GM23338 (cell line): ENCODE data around the gene OR13H1. TPM values are rescaled to one million over a fixed set of nuclear protein-coding genes. Genes with fewer than 3 reads are reported as not detected.

ENCODE experiments used
- ATAC-seq: fragments of 200-7000 bp; cut with Tn5 transposase; 3 replicates; pipeline ENCODE4 v1.9.1; 2020
- DNase-seq: peaks from one replicate; pipeline ENCODE4 v3.0.0-alpha.2; 2015; ENCODE audit warnings: low spot score
- H2AFZ ChIP-seq: fragments of 200-600 bp; sonication (generic); 2 replicates; pipeline ENCODE4 v1.8.0; 2016; ENCODE audit warnings: antibody characterized with exemption, mild to moderate bottlenecking, moderate library complexity
- H3F3A ChIP-seq: fragments of 200-600 bp; sonication (generic); replicated peaks from 2 replicates; pipeline ENCODE4 v1.8.0; 2017; ENCODE audit warnings: antibody characterized with exemption, mixed run types, low read depth
- H3K27ac ChIP-seq: fragments of 200-600 bp; sonication (generic); 2 replicates; pipeline ENCODE4 v1.6.1; 2016; ENCODE audit warnings: low read depth
- H3K27me3 ChIP-seq: fragments of 200-600 bp; sonication (generic); 2 replicates; pipeline ENCODE4 v1.8.0; 2016; ENCODE audit warnings: mild to moderate bottlenecking, mixed run types, moderate library complexity; ENCODE audit not compliant: insufficient read depth
- H3K36me3 ChIP-seq: fragments of 200-600 bp; sonication (generic); 2 replicates; pipeline ENCODE4 v1.8.0; 2016; ENCODE audit warnings: mild to moderate bottlenecking; ENCODE audit not compliant: insufficient read depth
- H3K4me1 ChIP-seq: fragments of 200-600 bp; sonication (generic); 2 replicates; pipeline ENCODE4 v1.8.0; 2016; ENCODE audit warnings: mild to moderate bottlenecking, moderate library complexity; ENCODE audit not compliant: insufficient read depth
- H3K4me2 ChIP-seq: fragments of 200-600 bp; sonication (generic); 2 replicates; pipeline ENCODE4 v1.7.1; 2017; ENCODE audit warnings: mixed run types
- H3K4me3 ChIP-seq: fragments of 200-600 bp; sonication (generic); 2 replicates; pipeline ENCODE4 v1.6.1; 2016; ENCODE audit warnings: mixed run types
- H3K79me2 ChIP-seq: fragments of 200-600 bp; sonication (generic); replicated peaks from 2 replicates; pipeline ENCODE4 v1.8.0; 2017; ENCODE audit warnings: mild to moderate bottlenecking; ENCODE audit not compliant: insufficient read depth
- H3K9me2 ChIP-seq: fragments of 200-600 bp; sonication (generic); 2 replicates; pipeline ENCODE4 v1.8.0; 2017; ENCODE audit not compliant: insufficient read depth
- H4K20me1 ChIP-seq: fragments of 200-600 bp; sonication (generic); replicated peaks from 2 replicates; pipeline ENCODE4 v1.8.0; 2017; ENCODE audit warnings: mild to moderate bottlenecking; ENCODE audit not compliant: insufficient read depth
- H3K27ac Mint-ChIP-seq: 2 replicates; pipeline ENCODE4 v1.8.0; 2020; ENCODE audit warnings: inconsistent platforms, mild to moderate bottlenecking, moderate library complexity, mixed read lengths
- H3K27me3 Mint-ChIP-seq: 3 replicates; pipeline ENCODE4 v1.8.0; 2022; ENCODE audit warnings: low read depth, mild to moderate bottlenecking, moderate library complexity, mixed read lengths, inconsistent platforms; ENCODE audit not compliant: insufficient read depth, poor library complexity
- H3K36me3 Mint-ChIP-seq: 3 replicates; pipeline ENCODE4 v1.8.0; 2021; ENCODE audit warnings: low read depth, mild to moderate bottlenecking, inconsistent platforms, moderate library complexity, mixed read lengths
- H3K4me1 Mint-ChIP-seq: 3 replicates; pipeline ENCODE4 v1.8.0; 2020; ENCODE audit warnings: mild to moderate bottlenecking, inconsistent platforms, mixed read lengths
- H3K4me3 Mint-ChIP-seq: 3 replicates; pipeline ENCODE4 v1.8.0; 2021; ENCODE audit warnings: moderate library complexity, mild to moderate bottlenecking, inconsistent platforms, mixed read lengths
- H3K9me3 Mint-ChIP-seq: 3 replicates; pipeline ENCODE4 v1.8.0; 2020; ENCODE audit warnings: moderate library complexity, mild to moderate bottlenecking, inconsistent platforms, mixed read lengths
- CREB1 ChIP-seq: fragments of 250-450 bp; sonication (Bioruptor Pico); IDR thresholded peaks from 2 replicates; pipeline ENCODE4 v1.5.0; 2020; ENCODE audit warnings: low read depth, mild to moderate bottlenecking, moderate library complexity
- ETS1 ChIP-seq: IDR thresholded peaks from 2 replicates; pipeline ENCODE4 v1.6.1; 2016; ENCODE audit warnings: antibody characterized with exemption
- EZH2 ChIP-seq: fragments of 200-600 bp; sonication (generic); IDR thresholded peaks from one replicate; pipeline ENCODE4 v1.8.0; 2017; ENCODE audit warnings: antibody characterized with exemption, mild to moderate bottlenecking, low read depth; ENCODE audit not compliant: unreplicated experiment
- EZH2phosphoT487 ChIP-seq: fragments of 200-600 bp; sonication (generic); IDR thresholded peaks from one replicate; pipeline ENCODE4 v1.8.1; 2018; ENCODE audit warnings: antibody characterized with exemption; ENCODE audit not compliant: unreplicated experiment
- JUNB ChIP-seq: IDR thresholded peaks from one replicate; pipeline ENCODE4 v1.6.1; 2016; ENCODE audit warnings: antibody characterized with exemption; ENCODE audit not compliant: unreplicated experiment
- NANOG ChIP-seq: IDR thresholded peaks from 2 replicates; pipeline ENCODE4 v1.6.1; 2016; ENCODE audit warnings: antibody characterized with exemption, borderline replicate concordance
- STAT1 ChIP-seq: IDR thresholded peaks from one replicate; pipeline ENCODE4 v1.6.1; 2016; ENCODE audit warnings: antibody characterized with exemption; ENCODE audit not compliant: unreplicated experiment
- ZNF462 ChIP-seq: fragments of 250-450 bp; sonication (Bioruptor Pico); IDR thresholded peaks from 2 replicates; pipeline ENCODE4 v1.5.0; 2020; ENCODE audit warnings: mild to moderate bottlenecking, moderate library complexity
- polyA plus RNA-seq: library from polyadenylated mRNA; unstranded; fragments of >200 nt; fragmentation: Nextera tagmentation; extraction: Ambion mirVana; gene quantifications from 2 replicates; pipeline ENCODE4 v1.2.1, GENCODE V29; 2016
- total RNA-seq: library from RNA; depleted of rRNA; stranded (reverse); fragments of >200 nt; shearing (Covaris generic); gene quantifications from 2 replicates; pipeline ENCODE4 v1.2.3, GENCODE V29; 2014

The OR13H1 gene
- total and polyA plus RNA-seq, 2 experiments from 2014 or later: not detected

- TF ChIP-seq JUNB (no peak), NANOG (no peak), ETS1 (no peak)
Observed at GRCh38 chrX:131513159-131513914, 30.5 kb upstream of the OR13H1 start (continued).

DNA sequence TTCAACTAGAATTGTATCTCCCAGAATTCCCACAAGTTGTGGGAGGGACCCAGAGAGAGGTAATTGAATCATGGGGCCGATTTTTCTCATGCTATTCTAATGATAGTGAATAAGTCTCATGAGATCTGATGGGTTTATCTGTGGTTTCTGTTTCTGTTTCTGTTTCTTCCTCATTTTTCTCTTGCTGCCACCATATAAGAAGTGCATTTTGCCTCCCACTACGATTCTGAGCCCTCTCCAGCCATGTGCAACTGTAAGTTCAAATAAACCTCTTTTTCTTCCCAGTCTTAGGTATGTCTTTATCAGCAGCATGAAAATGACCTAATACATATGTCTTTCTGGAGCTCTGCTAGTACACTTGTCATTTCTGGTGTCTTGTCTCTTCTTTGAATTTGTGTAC is 22.1 kb upstream of the OR13H1 start:
- no peak overlapping the region for H2AFZ ChIP-seq
- H3K27me3 ChIP-seq: no peaks in the 10 kb centered on the region
- Mint-ChIP-seq H3K27ac (no peak overlapping the region), H3K4me3 (no peak overlapping the region), H3K9me3 (peaks cover 44% of the 10 kb centered on the region), H3K36me3 (peaks cover 34% of the 10 kb centered on the region; the same call in 2 of the 3 replicates), H3K4me1 (no peaks in the 10 kb centered on the region), H3K27me3 (no peaks in the 10 kb centered on the region)
- peaks cover 7% of the 10 kb centered on the region; the same call in 1 of the 2 replicates for H3K36me3 ChIP-seq
- DNase-seq (no peak), ATAC-seq (no peak)
- H3K9me2 ChIP-seq: no peaks in the 10 kb centered on the region
- H3K4me3 ChIP-seq: no peak overlapping the region
- H3F3A ChIP-seq: no peaks in the 10 kb centered on the region
- H3K4me1 ChIP-seq: no peaks in the 10 kb centered on the region
- no peak overlapping the region for H3K4me2 ChIP-seq
- no peak overlapping the region for H3K27ac ChIP-seq
- TF ChIP-seq STAT1 (no peak), EZH2phosphoT487 (no peak), ZNF462 (CRISPR knock-in tag) (no peak), JUNB (no peak), EZH2 (no peak), CREB1 (CRISPR knock-in tag) (no peak)
- H3K79me2 ChIP-seq: no peaks in the 10 kb centered on the region
- H4K20me1 ChIP-seq: no peaks in the 10 kb centered on the region
